Mucosa of rectum (tissue), 2 donors: ENCODE results near the gene CEP128.
A peak's percentile ranks its signal among the peaks of the same experiment; 100 is the strongest.

Experiments
- H3K27ac ChIP-seq, 2 donors: one replicate each; pipeline ENCODE4 v1.7.0; 2013; ENCODE audit warnings: inconsistent platforms in 2 of 2, low read depth in 2 of 2, low read length in 2 of 2
- H3K27me3 ChIP-seq, 2 donors: one replicate each; pipeline ENCODE4 v1.7.0; 2013; ENCODE audit warnings: low read length in 2 of 2; ENCODE audit not compliant: control insufficient read depth in 2 of 2, insufficient read depth in 2 of 2
- H3K36me3 ChIP-seq, 2 donors: one replicate each; pipeline ENCODE4 v1.7.0; 2013; ENCODE audit warnings: low read length in 2 of 2; ENCODE audit not compliant: control insufficient read depth in 2 of 2, insufficient read depth in 2 of 2
- H3K4me1 ChIP-seq, 2 donors: one replicate each; pipeline ENCODE4 v1.7.0; 2013; ENCODE audit warnings: low read length in 2 of 2, mild to moderate bottlenecking in 1 of 2; ENCODE audit not compliant: control insufficient read depth in 2 of 2, insufficient read depth in 2 of 2
- H3K4me3 ChIP-seq, 2 donors: one replicate each; pipeline ENCODE4 v1.7.0; 2013; ENCODE audit warnings: low read length in 2 of 2
- H3K9ac ChIP-seq, 2 donors: one replicate each; pipeline ENCODE4 v1.7.0; 2013; ENCODE audit warnings: low read length in 2 of 2, low read depth in 1 of 2, mild to moderate bottlenecking in 1 of 2
- H3K9me3 ChIP-seq, 2 donors: one replicate each; pipeline ENCODE4 v1.7.0; 2013; ENCODE audit warnings: low read length in 2 of 2; ENCODE audit not compliant: control insufficient read depth in 2 of 2
- donor health status: healthy.
- donor health status: Normal muscosa, but diverticular disease.

Gene CEP128

GRCh38 chr14:80521456-80521855 lies 420.1 kb downstream of the CEP128 start:
- Histone ChIP-seq H3K27me3 (no peaks in the 10 kb centered on the region), H3K4me3 (no peak overlapping the region), H3K36me3 (no peaks in the 10 kb centered on the region), H3K9me3 (no peaks in the 10 kb centered on the region), H3K27ac (no peak overlapping the region), H3K9ac (no peak overlapping the region), H3K4me1 (no peaks in the 10 kb centered on the region)

GRCh38 chr14:80519002-80519401 lies 422.5 kb downstream of the CEP128 start:
- Histone ChIP-seq H3K36me3 (no peaks in the 10 kb centered on the region), H3K4me1 (no peaks in the 10 kb centered on the region), H3K9me3 (no peaks in the 10 kb centered on the region), H3K27ac (no peak overlapping the region), H3K4me3 (no peak overlapping the region), H3K9ac (no peak overlapping the region), H3K27me3 (no peaks in the 10 kb centered on the region)

DNA sequence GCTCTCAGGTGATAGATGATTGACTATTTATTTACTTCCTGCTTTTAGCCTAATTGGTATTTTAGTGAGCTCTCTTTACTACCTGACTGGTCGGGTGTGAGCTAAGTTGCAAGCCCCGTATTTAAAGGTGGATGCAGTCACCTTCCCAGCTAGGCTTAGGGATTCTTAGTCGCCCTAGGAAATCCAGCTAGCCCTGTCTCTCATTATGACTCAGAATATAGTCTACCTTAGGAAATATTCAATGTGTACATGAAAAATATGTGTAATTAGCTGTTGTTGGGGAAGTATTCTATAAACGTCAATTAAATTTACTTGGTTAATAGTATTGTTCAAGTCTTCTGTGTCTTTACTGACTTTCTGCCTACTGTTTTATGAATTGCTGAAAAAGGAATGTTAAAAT lies 423.4 kb downstream of the CEP128 start:
- Histone ChIP-seq H3K36me3 (no peaks in the 10 kb centered on the region), H3K27me3 (no peaks in the 10 kb centered on the region), H3K9ac (no peak overlapping the region), H3K9me3 (no peaks in the 10 kb centered on the region), H3K27ac (no peak overlapping the region), H3K4me1 (no peaks in the 10 kb centered on the region), H3K4me3 (no peak overlapping the region)

DNA sequence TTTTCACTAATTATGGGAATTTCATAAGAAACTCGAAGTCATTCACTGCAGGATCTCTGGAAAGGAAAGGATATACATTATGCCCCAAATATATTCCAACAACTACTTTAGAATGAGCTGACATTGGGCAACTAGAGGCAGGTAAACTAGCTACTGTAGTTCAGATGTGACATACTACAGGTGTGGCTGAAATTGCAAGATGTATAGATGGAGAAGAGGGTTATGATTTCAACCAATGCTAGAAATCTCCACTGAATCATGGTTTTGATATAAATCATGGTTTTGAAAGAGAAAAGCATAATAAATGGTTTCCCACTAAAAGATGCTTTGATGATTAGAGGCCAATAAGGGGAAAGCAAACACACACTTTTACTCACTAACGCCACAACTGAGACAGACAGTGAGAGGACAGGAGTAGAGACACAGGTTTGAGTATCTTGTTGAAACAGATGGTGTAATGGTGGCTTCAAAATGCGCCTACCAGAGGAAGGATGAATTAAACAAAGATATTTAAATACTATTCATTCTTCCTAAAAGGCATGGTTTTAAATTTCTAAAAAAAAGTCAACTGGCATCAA lies 434.2 kb downstream of the CEP128 start:
- Histone ChIP-seq H3K36me3 (no peaks in the 10 kb centered on the region), H3K9me3 (no peaks in the 10 kb centered on the region), H3K9ac (no peak overlapping the region), H3K4me3 (no peak overlapping the region), H3K27me3 (no peaks in the 10 kb centered on the region), H3K27ac (no peak overlapping the region), H3K4me1 (no peaks in the 10 kb centered on the region)

- Histone ChIP-seq H3K9ac (no peak overlapping the region), H3K27ac (no peak overlapping the region), H3K9me3 (no peaks in the 10 kb centered on the region), H3K4me1 (no peaks in the 10 kb centered on the region), H3K27me3 (no peaks in the 10 kb centered on the region), H3K4me3 (no peak overlapping the region), H3K36me3 (no peaks in the 10 kb centered on the region)
Observed at GRCh38 chr14:80504781-80505180, 436.8 kb downstream of the CEP128 start.

DNA sequence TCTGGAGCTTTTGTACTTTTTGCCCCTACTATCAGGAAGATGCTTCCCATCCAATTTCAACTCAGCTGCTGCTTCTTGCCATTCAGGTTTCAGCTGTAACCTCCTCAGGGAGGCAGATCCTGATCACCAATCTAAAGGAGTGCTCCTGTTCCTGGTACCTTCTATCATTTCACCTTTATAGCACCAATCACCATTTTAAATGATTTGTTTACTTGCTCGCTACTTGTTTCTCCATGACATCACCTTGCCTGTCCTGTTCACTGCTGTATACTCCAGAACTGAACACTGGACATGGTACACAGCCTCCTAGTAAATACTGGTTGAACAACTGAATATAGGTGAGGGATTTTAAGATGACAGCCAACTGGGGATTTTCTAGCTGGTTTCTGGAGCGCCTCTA lies 443.0 kb downstream of the CEP128 start:
- H3K4me1 ChIP-seq: no peaks in the 10 kb centered on the region
- H3K27me3 ChIP-seq: no peaks in the 10 kb centered on the region
- no peak overlapping the region for H3K4me3 ChIP-seq
- H3K27ac ChIP-seq: no peak overlapping the region
- no peak overlapping the region for H3K9ac ChIP-seq
- H3K36me3 ChIP-seq: no peaks in the 10 kb centered on the region
- no peaks in the 10 kb centered on the region for H3K9me3 ChIP-seq

DNA sequence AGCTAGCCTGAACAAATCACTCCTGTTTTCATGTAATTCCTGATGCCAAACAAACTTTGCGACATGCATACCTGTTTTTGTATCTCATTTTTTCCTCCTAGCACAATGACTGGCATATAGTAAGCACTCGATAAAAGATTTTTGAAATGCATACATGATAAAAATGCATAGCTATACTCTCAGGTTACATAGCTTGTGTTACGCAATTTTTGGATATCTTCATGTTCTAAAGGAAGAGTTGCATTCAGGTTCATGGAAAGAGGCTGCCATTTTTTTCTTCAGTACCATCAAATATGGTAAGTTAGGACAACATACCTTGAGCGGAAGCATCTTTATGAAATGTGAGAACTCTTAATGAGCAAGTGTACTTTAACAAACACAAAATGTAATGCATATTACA lies 445.4 kb downstream of the CEP128 start:
- Histone ChIP-seq H3K4me3 (no peak overlapping the region), H3K36me3 (no peaks in the 10 kb centered on the region), H3K9ac (no peak overlapping the region), H3K9me3 (no peaks in the 10 kb centered on the region), H3K27me3 (no peaks in the 10 kb centered on the region), H3K4me1 (no peaks in the 10 kb centered on the region), H3K27ac (no peak overlapping the region)

DNA sequence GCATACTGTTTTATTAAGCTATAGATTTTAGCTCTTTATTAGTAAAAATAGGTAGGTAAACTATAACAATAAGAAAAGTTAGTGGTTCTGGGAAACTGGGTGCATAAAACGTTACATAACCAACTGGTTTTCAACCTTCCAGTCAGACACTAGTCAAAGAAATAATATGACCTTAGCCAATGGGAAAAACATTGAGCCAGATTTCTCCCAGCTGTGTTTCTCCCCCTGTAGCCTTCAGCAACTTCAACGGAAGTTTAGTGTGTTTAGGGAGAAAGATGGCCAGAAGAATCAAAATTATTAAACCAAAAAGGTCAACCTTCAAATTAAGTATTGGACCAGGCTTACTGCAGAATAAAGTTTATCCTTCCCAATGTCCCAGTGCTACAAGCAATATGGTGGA lies 446.8 kb downstream of the CEP128 start:
- Histone ChIP-seq H3K4me1 (no peaks in the 10 kb centered on the region), H3K27ac (no peak overlapping the region), H3K27me3 (no peaks in the 10 kb centered on the region), H3K4me3 (no peak overlapping the region), H3K9ac (no peak overlapping the region), H3K9me3 (no peaks in the 10 kb centered on the region), H3K36me3 (no peaks in the 10 kb centered on the region)

GRCh38 chr14:80493620-80494019 lies 447.9 kb downstream of the CEP128 start:
- H3K4me3 ChIP-seq: no peak overlapping the region
- no peaks in the 10 kb centered on the region for H3K4me1 ChIP-seq
- H3K9ac ChIP-seq: no peak overlapping the region
- H3K36me3 ChIP-seq: no peaks in the 10 kb centered on the region
- no peak overlapping the region for H3K27ac ChIP-seq
- H3K9me3 ChIP-seq: no peaks in the 10 kb centered on the region
- no peaks in the 10 kb centered on the region for H3K27me3 ChIP-seq

DNA sequence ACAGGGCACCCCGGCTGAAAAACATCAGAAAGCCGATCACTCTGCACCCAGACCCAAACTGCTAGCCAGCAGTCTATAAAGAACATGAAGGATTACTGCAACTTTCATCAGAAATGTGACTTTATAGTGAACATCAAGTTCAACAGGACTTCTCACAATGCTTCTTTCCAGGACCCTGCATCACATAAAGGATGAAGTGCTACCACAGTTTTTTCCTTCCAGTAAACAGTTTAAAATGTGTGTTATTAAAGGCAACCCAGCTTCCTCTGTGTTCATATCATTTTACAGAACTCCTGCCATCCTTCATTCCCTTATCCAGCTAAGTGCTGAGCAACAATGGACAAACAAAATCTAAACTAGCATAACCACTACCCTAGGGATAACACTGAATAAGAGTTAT lies 449.9 kb downstream of the CEP128 start:
- H3K9ac ChIP-seq: peak overlapping the region in 1 of 2 donors; percentile 19
- H3K4me1 ChIP-seq: no peaks in the 10 kb centered on the region
- no peaks in the 10 kb centered on the region for H3K9me3 ChIP-seq
- H3K27me3 ChIP-seq: no peaks in the 10 kb centered on the region
- H3K27ac ChIP-seq: peak overlapping the region in 1 of 2 donors; percentile 49
- no peak overlapping the region for H3K4me3 ChIP-seq
- no peaks in the 10 kb centered on the region for H3K36me3 ChIP-seq

DNA sequence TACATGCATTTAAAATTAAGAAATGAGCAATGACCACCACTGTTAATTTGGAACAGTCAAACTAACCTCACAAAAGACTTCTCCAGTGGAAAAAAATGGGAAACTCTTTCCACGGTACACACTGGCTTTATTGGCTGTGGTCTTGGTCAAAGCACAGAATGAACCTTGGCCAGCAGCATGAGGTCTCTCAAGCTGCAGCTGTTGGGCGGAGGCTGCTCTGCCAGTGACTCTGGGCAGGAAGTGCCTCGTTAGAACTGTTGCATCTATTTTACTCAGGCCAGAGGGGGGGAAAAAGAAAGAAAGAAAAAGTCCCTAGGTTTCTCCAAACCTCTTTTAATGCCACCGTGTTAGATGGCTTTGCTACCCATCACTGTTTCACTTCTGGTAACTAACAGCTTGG lies 450.4 kb downstream of the CEP128 start:
- H3K9me3 ChIP-seq: no peaks in the 10 kb centered on the region
- peak overlapping the region in 1 of 2 donors; percentile 49 for H3K27ac ChIP-seq
- H3K4me1 ChIP-seq: no peaks in the 10 kb centered on the region
- peak overlapping the region in 1 of 2 donors; percentile 19 for H3K9ac ChIP-seq
- no peak overlapping the region for H3K4me3 ChIP-seq
- H3K27me3 ChIP-seq: no peaks in the 10 kb centered on the region
- H3K36me3 ChIP-seq: no peaks in the 10 kb centered on the region
